Measurements from ENCODE around the gene AP2A2. TPM values are rescaled to one million over a fixed set of nuclear protein-coding genes. Genes with fewer than 3 reads are reported as not detected.

AP2A2 gene
- total RNA-seq, 1 donor from 2014 or later = 89.1 TPM

- Mint-ChIP-seq H3K4me1 (no peaks in the 10 kb centered on the region), H3K27ac (no peak overlapping the region), H3K36me3 (peaks cover 10% of the 10 kb centered on the region), H3K4me3 (no peak overlapping the region), H3K9me3 (no peaks in the 10 kb centered on the region), H3K27me3 (ENCODE audit: low read depth) (no peaks in the 10 kb centered on the region)
- no peak for TF ChIP-seq CTCF (IDR thresholded peaks at IDR 0.05; ENCODE audit: unreplicated experiment)
- no peak for DNase-seq (ENCODE audit: low spot score in 2 of 2, unreplicated experiment in 2 of 2)
These were observed 36.4 kb upstream of the AP2A2 start for GRCh38 chr11:889257-889656.

- Mint-ChIP-seq H3K27me3 (ENCODE audit: low read depth) (no peaks in the 10 kb centered on the region), H3K36me3 (peaks cover 10% of the 10 kb centered on the region), H3K4me1 (no peaks in the 10 kb centered on the region), H3K9me3 (no peaks in the 10 kb centered on the region), H3K4me3 (no peak overlapping the region), H3K27ac (no peak overlapping the region)
- no peak for DNase-seq (ENCODE audit: low spot score in 2 of 2, unreplicated experiment in 2 of 2)
- TF ChIP-seq CTCF (IDR thresholded peaks at IDR 0.05; ENCODE audit: unreplicated experiment) = no peak
These were observed 35.8 kb upstream of the AP2A2 start for GRCh38 chr11:889687-890475.

- Mint-ChIP-seq H3K4me3 (no peak overlapping the region), H3K9me3 (no peaks in the 10 kb centered on the region), H3K4me1 (no peaks in the 10 kb centered on the region), H3K36me3 (peaks cover 6% of the 10 kb centered on the region), H3K27me3 (ENCODE audit: low read depth) (no peaks in the 10 kb centered on the region), H3K27ac (no peak overlapping the region)
- no peak for DNase-seq (ENCODE audit: low spot score in 2 of 2, unreplicated experiment in 2 of 2)
- no peak for TF ChIP-seq CTCF (IDR thresholded peaks at IDR 0.05; ENCODE audit: unreplicated experiment)
These were observed 34.7 kb upstream of the AP2A2 start for GRCh38 chr11:890794-891540.

GRCh38 chr11:893008-893654 lies 32.5 kb upstream of the AP2A2 start:
- H3K36me3 Mint-ChIP-seq = peaks cover 3% of the 10 kb centered on the region
- DNase-seq (ENCODE audit: low spot score in 2 of 2, unreplicated experiment in 2 of 2) = no peak
- H3K4me3 Mint-ChIP-seq = no peak overlapping the region
- H3K27ac Mint-ChIP-seq = no peak overlapping the region
- no peaks in the 10 kb centered on the region for H3K4me1 Mint-ChIP-seq
- no peak for TF ChIP-seq CTCF (IDR thresholded peaks at IDR 0.05; ENCODE audit: unreplicated experiment)
- no peaks in the 10 kb centered on the region for H3K9me3 Mint-ChIP-seq
- H3K27me3 Mint-ChIP-seq (ENCODE audit: low read depth) = no peaks in the 10 kb centered on the region

- Mint-ChIP-seq H3K4me1 (no peaks in the 10 kb centered on the region), H3K4me3 (no peak overlapping the region), H3K9me3 (no peaks in the 10 kb centered on the region), H3K36me3 (no peaks in the 10 kb centered on the region), H3K27ac (no peak overlapping the region), H3K27me3 (ENCODE audit: low read depth) (no peaks in the 10 kb centered on the region)
- TF ChIP-seq CTCF (IDR thresholded peaks at IDR 0.05; ENCODE audit: unreplicated experiment) = no peak
- DNase-seq (ENCODE audit: low spot score in 2 of 2, unreplicated experiment in 2 of 2) = no peak
These were observed 31.0 kb upstream of the AP2A2 start for GRCh38 chr11:894575-895201.
